ENCODE data around the gene BRD7.

- TF ChIP-seq CTCF (conservative IDR thresholded peaks at IDR 0.05) = no peak
- no peak for TF ChIP-seq EZH2 (IDR thresholded peaks at IDR 0.05; ENCODE audit: low read depth)
These were observed 93.1 kb downstream of the BRD7 start for GRCh38 chr16:50275428-50276325.

Data from PC-9 (cell line).